ENCODE results near the gene BLCAP.

Gene BLCAP

GRCh38 chr20:37518606-37519507, 8.8 kb downstream of the BLCAP start:
- Histone ChIP-seq H3K9me3 (peaks cover 22% of the 10 kb centered on the region), H3K36me3 (peaks cover 29% of the 10 kb centered on the region), H3K9ac (no peak overlapping the region), H3K27me3 (0 out of 2 replicates have a peak, but pooled peaks cover under 1% of the 10 kb centered on the region), H3K4me3 (no peak overlapping the region), H3K4me2 (no peak overlapping the region), H3K27ac (no peak overlapping the region), H4K20me1 (peaks cover 75% of the 10 kb centered on the region), H3K4me1 (peaks cover 5% of the 10 kb centered on the region; the same call in 1 of the 2 replicates)
- no peak for TF ChIP-seq Cebpa-rat (IDR thresholded peaks at IDR 0.05)

- H3K36me3 ChIP-seq: peaks cover 29% of the 10 kb centered on the region
- H4K20me1 ChIP-seq: peaks cover 67% of the 10 kb centered on the region
- H3K27ac ChIP-seq: no peak overlapping the region
Measured at GRCh38 chr20:37518059-37518458, 9.6 kb downstream of the BLCAP start.

GRCh38 chr20:37516811-37517750, 10.6 kb downstream of the BLCAP start:
- Histone ChIP-seq H4K20me1 (peaks cover 61% of the 10 kb centered on the region), H3K36me3 (peaks cover 29% of the 10 kb centered on the region), H3K4me2 (no peak overlapping the region)

More at GRCh38 chr20:37518059-37518458, 9.6 kb downstream of the BLCAP start:
- Histone ChIP-seq H3K9ac (no peak overlapping the region), H3K4me2 (no peak overlapping the region), H3K4me1 (peaks cover 5% of the 10 kb centered on the region; the same call in 1 of the 2 replicates), H3K9me3 (peaks cover 22% of the 10 kb centered on the region), H3K27me3 (no peaks in the 10 kb centered on the region), H3K4me3 (no peak overlapping the region)
- no peak for TF ChIP-seq Cebpa-rat (IDR thresholded peaks at IDR 0.05)

GRCh38 chr20:37515876-37516275, 11.8 kb downstream of the BLCAP start:
- no peak overlapping the region for H3K27ac ChIP-seq
- H3K36me3 ChIP-seq: peaks cover 26% of the 10 kb centered on the region; the same call in 1 of the 2 replicates
- H4K20me1 ChIP-seq: peaks cover 54% of the 10 kb centered on the region
- no peaks in the 10 kb centered on the region for H3K27me3 ChIP-seq
- no peak overlapping the region for H3K4me2 ChIP-seq
- H3K4me1 ChIP-seq: peaks cover 5% of the 10 kb centered on the region; the same call in 1 of the 2 replicates
- peaks cover 10% of the 10 kb centered on the region for H3K9me3 ChIP-seq
- no peak overlapping the region for H3K9ac ChIP-seq
- no peak overlapping the region for H3K4me3 ChIP-seq
- no peak for TF ChIP-seq Cebpa-rat (IDR thresholded peaks at IDR 0.05)

More at GRCh38 chr20:37516811-37517750, 10.6 kb downstream of the BLCAP start:
- H3K4me1 ChIP-seq: peaks cover 5% of the 10 kb centered on the region; the same call in 1 of the 2 replicates
- peaks cover 22% of the 10 kb centered on the region for H3K9me3 ChIP-seq
- H3K27me3 ChIP-seq: no peaks in the 10 kb centered on the region
- TF ChIP-seq Cebpa-rat (IDR thresholded peaks at IDR 0.05): no peak
- no peak overlapping the region for H3K9ac ChIP-seq
- H3K27ac ChIP-seq: no peak overlapping the region
- no peak overlapping the region for H3K4me3 ChIP-seq

- H3K36me3 ChIP-seq: peaks cover 16% of the 10 kb centered on the region; the same call in 1 of the 2 replicates
Measured at GRCh38 chr20:37513779-37514359, 13.8 kb downstream of the BLCAP start.

GRCh38 chr20:37511610-37512275, 15.9 kb downstream of the BLCAP start:
- Histone ChIP-seq H3K4me3 (no peak overlapping the region), H3K27ac (no peak overlapping the region), H3K4me1 (peaks cover 14% of the 10 kb centered on the region), H3K27me3 (no peaks in the 10 kb centered on the region), H3K9me3 (no peaks in the 10 kb centered on the region), H3K9ac (no peak overlapping the region), H3K4me2 (no peak overlapping the region), H4K20me1 (peaks cover 16% of the 10 kb centered on the region; the same call in 1 of the 2 replicates), H3K36me3 (peaks cover 10% of the 10 kb centered on the region; the same call in 1 of the 2 replicates)
- TF ChIP-seq Cebpa-rat (IDR thresholded peaks at IDR 0.05): no peak

More at GRCh38 chr20:37513779-37514359, 13.8 kb downstream of the BLCAP start:
- Histone ChIP-seq H3K9ac (no peak overlapping the region), H3K4me1 (no peaks in the 10 kb centered on the region), H3K4me3 (no peak overlapping the region), H3K27ac (no peak overlapping the region), H3K4me2 (no peak overlapping the region), H3K9me3 (no peaks in the 10 kb centered on the region), H4K20me1 (peaks cover 34% of the 10 kb centered on the region), H3K27me3 (no peaks in the 10 kb centered on the region)
- TF ChIP-seq Cebpa-rat (IDR thresholded peaks at IDR 0.05): no peak

- H4K20me1 ChIP-seq: peaks cover 7% of the 10 kb centered on the region; the same call in 1 of the 2 replicates
- H3K4me2 ChIP-seq: no peak overlapping the region
- no peak overlapping the region for H3K27ac ChIP-seq
- H3K4me1 ChIP-seq: peaks cover 14% of the 10 kb centered on the region
- H3K4me3 ChIP-seq: no peak overlapping the region
- no peak for TF ChIP-seq Cebpa-rat (IDR thresholded peaks at IDR 0.05)
- no peaks in the 10 kb centered on the region for H3K27me3 ChIP-seq
- H3K9me3 ChIP-seq: no peaks in the 10 kb centered on the region
- no peak overlapping the region for H3K9ac ChIP-seq
- peaks cover 10% of the 10 kb centered on the region; the same call in 1 of the 2 replicates for H3K36me3 ChIP-seq
Measured at GRCh38 chr20:37510226-37510625, 17.4 kb downstream of the BLCAP start.

GRCh38 chr20:37506152-37506725, 21.4 kb downstream of the BLCAP start:
- Histone ChIP-seq H3K9me3 (no peaks in the 10 kb centered on the region), H3K36me3 (0 out of 2 replicates have a peak, but pooled peaks cover 5% of the 10 kb centered on the region), H4K20me1 (no peaks in the 10 kb centered on the region; the same call in 1 of the 2 replicates), H3K27me3 (no peaks in the 10 kb centered on the region), H3K9ac (no peak overlapping the region), H3K4me1 (peaks cover 14% of the 10 kb centered on the region), H3K4me2 (no peak overlapping the region), H3K27ac (no peak overlapping the region), H3K4me3 (no peak overlapping the region)
- no peak for TF ChIP-seq Cebpa-rat (IDR thresholded peaks at IDR 0.05)
